Motor neuron (in vitro differentiated cells): ENCODE measurements around the gene GALNT14. TPM values are rescaled to one million over a fixed set of nuclear protein-coding genes. Genes with fewer than 3 reads are reported as not detected.

Experiments
- ATAC-seq, 8 experiments: fragments of 200-7000 bp; cut with Tn5 transposase; replicated peaks in 6 of 8; 2 replicates each; pipeline ENCODE4 v1.8.0; 2021; ENCODE audit warnings: mild to moderate bottlenecking in 8 of 8, moderate library complexity in 8 of 8
- H3K27ac ChIP-seq, 2 donors: fragments of 250-450 bp; sonication (Bioruptor Pico); 2 replicates each; pipeline ENCODE4 v1.9.0; 2021; ENCODE audit warnings: antibody characterized with exemption in 2 of 2, mild to moderate bottlenecking in 2 of 2, moderate library complexity in 1 of 2
- H3K4me1 ChIP-seq, 2 donors: fragments of 250-450 bp; sonication (Bioruptor Pico); replicated peaks in 1 of 2; 2 replicates each; pipeline ENCODE4 v1.6.1; 2021; ENCODE audit warnings: antibody characterized with exemption in 2 of 2, mild to moderate bottlenecking in 2 of 2, moderate library complexity in 1 of 2
- H3K4me3 ChIP-seq, 5 donors: fragments of 250-450 bp; sonication (Bioruptor Pico); 2 replicates each; pipeline ENCODE4 v1.9.0; 2021; ENCODE audit warnings: antibody characterized with exemption in 5 of 5, mild to moderate bottlenecking in 5 of 5, moderate library complexity in 4 of 5
- WGBS, 10 experiments: fragments of 450-650 bp; shearing (Covaris generic); methylation state at CpG; one replicate each; pipeline ENCODE4 v1.0.0; 2022; 5-methylcytosine and 5-hydroxymethylcytosine counted together
- in situ Hi-C, 9 experiments: fragments of 400-800 bp; cut with MboI; loops; one replicate each; pipeline ENCODE4 v1.15.0; 2021; ENCODE audit warnings: low sequenced_read_pairs in 9 of 9, low pct_unique_long_range_greater_than_20kb in 2 of 9; ENCODE audit not compliant: unreplicated experiment in 9 of 9
- total RNA-seq, 8 experiments: library from RNA; unstranded; fragments of 300-600 nt; gene quantifications; 2 replicates each; pipeline versions ENCODE4 v1.2.3 to v1.2.4, GENCODE V29; 2022

GALNT14 gene
- total RNA-seq, 8 experiments from 2014 or later, result 0.21 to 17.0 (median 1.6) TPM; not detected in 1

DNA sequence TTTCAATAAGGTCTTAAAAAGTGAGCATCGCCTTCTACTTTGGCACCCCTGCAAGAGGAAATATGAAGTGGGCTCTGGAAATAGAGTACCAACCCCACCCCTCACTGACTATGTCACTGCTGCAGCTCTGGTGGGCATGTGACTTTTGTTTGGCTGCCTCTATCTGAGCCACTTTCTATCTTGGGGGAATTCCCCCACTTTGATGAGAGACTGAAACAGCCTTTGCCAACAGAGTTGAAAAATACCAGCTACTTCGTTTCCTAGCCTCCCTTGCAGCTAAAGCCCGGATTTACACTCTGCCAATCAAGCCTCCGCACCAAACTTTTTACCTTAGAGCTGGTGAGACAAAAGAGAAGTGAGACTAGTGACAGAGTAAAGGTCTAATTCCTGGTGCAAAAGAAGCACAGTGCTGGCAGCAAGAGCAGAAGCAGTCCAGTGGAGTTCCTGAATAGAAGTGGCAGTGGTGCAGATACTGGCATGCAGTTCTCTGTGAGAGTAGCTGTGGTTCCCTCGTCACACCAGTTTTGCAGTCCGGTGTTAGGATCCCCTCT, 12.0 kb upstream of the GALNT14 start:
- Histone ChIP-seq H3K4me3 (no peak overlapping the region), H3K4me1 (peaks cover 2 to 5% of the 10 kb centered on the region in 2 donors), H3K27ac (no peak overlapping the region)
- 10 to 100% (median 81%) methylated on average over 1 to 5 of the region's 6 CpGs; no CpG with 5 or more reads in 2 of the 10 experiments for WGBS, 10 experiments
- no peak for ATAC-seq
- in situ Hi-C loops, result loop anchor here in 6 of 9 experiments (25.0 kb wide), 3 partner anchors 288 to 963 kb away; no protein-coding TSS in a partner anchor

DNA sequence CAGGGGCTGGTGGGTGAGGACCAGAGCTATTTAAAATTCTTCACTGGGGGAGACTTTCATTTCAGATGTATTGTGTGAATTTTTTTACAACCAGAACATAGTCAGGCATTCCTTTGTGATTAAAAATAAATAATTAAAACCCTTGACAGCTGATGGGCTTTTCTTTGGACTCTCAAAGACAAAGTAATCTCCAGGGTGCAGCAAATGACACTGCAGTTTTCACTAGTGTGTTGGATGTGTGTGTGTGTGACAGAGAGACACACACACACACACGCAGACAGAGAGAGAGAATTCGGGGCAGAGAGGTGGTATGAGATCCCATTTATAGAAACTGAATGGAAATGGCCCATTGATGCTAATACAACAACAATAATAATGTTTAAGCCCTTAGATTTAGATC, 10.3 kb upstream of the GALNT14 start:
- 59 to 88% (median 80%) methylated on average over 1 to 2 of the region's 2 CpGs; no CpG with 5 or more reads in 5 of the 10 experiments for WGBS, 10 experiments
- Histone ChIP-seq H3K27ac (no peak overlapping the region), H3K4me1 (peaks cover 2 to 5% of the 10 kb centered on the region in 2 donors), H3K4me3 (no peak overlapping the region)
- in situ Hi-C loops, result no loop called here
- ATAC-seq, result peak in 3 of 8 experiments; percentile 27 to 55 (median 49)

DNA sequence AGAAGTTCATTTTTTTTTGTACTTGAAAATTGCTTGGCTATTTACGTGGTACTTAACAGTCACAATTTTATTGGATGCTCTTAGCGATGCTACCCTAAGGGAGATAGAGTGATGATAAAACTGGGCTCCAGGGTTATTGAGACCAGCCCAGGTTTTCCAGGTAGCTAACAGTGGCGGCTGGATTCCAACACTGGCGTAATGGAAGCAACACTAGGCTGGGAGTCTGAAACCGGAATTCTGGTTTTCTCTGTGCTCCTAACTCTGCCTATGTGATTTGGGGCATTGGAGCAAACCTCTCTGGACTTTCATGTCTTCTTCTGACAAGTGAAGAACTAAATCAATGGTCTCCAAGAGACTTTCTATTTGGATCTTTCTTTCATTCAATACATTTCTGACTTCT, 9.4 kb upstream of the GALNT14 start:
- 33 to 100% (median 83%) methylated on average over 1 to 5 of the region's 5 CpGs; no CpG with 5 or more reads in 1 of the 10 experiments for WGBS, 10 experiments
- peaks cover 2 to 5% of the 10 kb centered on the region in 2 donors for H3K4me1 ChIP-seq
- no peak overlapping the region for H3K4me3 ChIP-seq
- in situ Hi-C loops, result no loop called here
- ATAC-seq, result no peak
- no peak overlapping the region for H3K27ac ChIP-seq

DNA sequence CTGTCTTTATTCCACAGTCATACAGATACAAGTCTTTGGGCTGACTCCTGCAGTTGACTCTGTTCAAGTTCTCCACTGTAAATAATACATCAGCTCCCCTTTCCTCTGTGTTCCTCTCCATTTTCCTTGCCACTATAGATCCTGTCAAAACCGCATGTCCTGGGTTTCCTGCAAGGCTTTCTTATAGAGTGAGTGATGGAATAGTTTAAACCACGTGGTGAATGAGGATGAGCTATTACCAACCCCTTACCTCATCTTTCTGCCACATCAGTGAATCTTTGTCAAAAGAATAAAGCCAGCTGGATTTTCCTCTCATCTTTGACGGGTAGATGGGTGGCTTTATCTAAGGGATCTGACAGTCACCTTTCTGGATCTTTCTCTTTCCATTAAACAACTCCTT, 3.9 kb upstream of the GALNT14 start:
- H3K27ac ChIP-seq, result no peak overlapping the region

DNA sequence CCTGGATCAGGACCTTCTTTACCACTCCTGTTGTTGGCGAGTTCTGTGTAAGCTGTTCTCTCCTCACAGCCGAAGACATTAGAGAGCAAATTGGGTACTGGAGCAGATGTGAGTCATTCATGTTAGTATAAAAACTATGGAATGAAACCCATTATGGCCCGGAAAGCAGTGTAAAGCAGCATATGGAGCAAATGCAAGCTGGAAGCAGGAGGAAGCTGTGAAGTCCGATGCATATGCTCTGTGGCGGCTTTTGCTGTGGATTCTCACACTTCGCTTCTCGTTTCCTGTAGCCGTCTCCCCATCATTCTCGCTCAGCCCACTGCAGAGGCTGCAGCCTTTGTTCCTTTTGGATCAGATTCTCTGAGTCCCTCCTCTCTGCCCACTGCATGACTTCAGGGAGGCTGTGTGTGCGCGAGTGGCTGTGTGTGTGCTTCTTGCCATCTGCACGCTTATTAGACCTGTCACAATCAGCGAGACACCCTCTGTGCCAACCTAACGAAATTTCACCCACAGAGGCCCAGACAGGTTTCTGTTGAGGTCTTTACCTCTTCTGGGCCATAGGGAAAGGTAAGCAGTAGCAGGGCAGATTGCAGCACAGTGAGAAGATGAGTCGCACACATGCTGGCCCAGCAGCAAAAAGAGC, 3.3 kb upstream of the GALNT14 start:
- peaks cover 3 to 13% of the 10 kb centered on the region in 2 donors for H3K4me1 ChIP-seq
- no peak overlapping the region for H3K4me3 ChIP-seq
- peak in 5 of 8 experiments; percentile 0 to 59 (median 17) for ATAC-seq
- no peak overlapping the region for H3K27ac ChIP-seq
- WGBS, 10 experiments, result 27 to 91% (median 81%) methylated on average over 1 to 14 of the region's 15 CpGs
- in situ Hi-C loops, result no loop called here

More for the DNA sequence above, 3.9 kb upstream of the GALNT14 start:
- in situ Hi-C loops, result no loop called here
- ATAC-seq, result peak in 5 of 8 experiments; percentile 51 to 75 (median 66)
- Histone ChIP-seq H3K4me1 (peaks cover 3 to 11% of the 10 kb centered on the region in 2 donors), H3K4me3 (no peak overlapping the region)
- WGBS, 10 experiments, result 0 to 53% (median 21%) methylated on average over 1 to 3 of the region's 3 CpGs; no CpG with 5 or more reads in 2 of the 10 experiments

DNA sequence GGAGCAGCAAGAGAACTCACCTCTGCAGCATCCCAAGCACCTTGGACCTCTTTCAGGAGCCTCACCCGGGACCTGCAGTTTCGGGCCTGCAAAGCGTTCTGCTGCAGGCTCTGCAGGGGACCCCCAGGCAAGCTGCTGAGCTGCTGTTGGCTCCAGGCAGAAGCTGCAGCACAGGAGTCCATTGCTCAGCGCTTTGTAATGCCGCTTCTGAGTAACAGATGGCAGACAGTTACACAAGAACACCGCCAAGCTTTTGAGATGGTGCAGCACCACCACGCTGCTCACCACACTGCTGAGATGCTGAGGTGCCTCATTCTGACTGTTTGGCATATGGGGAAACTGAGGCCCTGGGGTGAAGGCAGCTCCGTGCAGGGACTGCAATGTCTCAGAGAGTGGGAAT, 1.9 kb upstream of the GALNT14 start:
- in situ Hi-C loops, result no loop called here
- Histone ChIP-seq H3K4me1 (peaks cover 3 to 13% of the 10 kb centered on the region in 2 donors), H3K4me3 (no peak overlapping the region), H3K27ac (no peak overlapping the region)
- WGBS, 10 experiments, result 80 to 100% (median 86%) methylated on average over 1 to 6 of the region's 8 CpGs; no CpG with 5 or more reads in 4 of the 10 experiments
- no peak for ATAC-seq

DNA sequence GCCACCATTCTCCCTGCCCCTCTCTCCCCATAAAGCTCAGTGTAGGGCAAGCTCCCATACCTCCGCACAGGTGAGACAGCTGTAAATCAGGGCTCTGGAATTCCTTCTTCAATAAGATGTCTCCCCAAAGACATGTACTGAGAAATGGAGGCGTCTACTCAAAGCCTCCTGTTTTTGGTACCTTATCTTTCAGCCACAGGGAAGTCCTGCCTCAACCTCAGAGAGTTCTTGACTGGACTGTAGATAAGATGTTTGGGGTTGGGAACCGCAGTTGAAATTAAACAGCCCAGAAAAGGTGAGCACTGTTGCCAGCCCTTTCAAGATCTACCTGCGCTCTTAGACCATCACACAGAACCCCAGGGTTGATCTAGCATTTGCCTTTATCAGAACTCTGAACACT, 1.4 kb upstream of the GALNT14 start:
- no peak for ATAC-seq
- WGBS, 10 experiments, result 71 to 100% (median 84%) methylated on average over 1 to 4 of the region's 4 CpGs; no CpG with 5 or more reads in 4 of the 10 experiments
- H3K4me3 ChIP-seq, result no peak overlapping the region
- in situ Hi-C loops, result no loop called here
- peaks cover 3 to 13% of the 10 kb centered on the region in 2 donors for H3K4me1 ChIP-seq
- H3K27ac ChIP-seq, result no peak overlapping the region

DNA sequence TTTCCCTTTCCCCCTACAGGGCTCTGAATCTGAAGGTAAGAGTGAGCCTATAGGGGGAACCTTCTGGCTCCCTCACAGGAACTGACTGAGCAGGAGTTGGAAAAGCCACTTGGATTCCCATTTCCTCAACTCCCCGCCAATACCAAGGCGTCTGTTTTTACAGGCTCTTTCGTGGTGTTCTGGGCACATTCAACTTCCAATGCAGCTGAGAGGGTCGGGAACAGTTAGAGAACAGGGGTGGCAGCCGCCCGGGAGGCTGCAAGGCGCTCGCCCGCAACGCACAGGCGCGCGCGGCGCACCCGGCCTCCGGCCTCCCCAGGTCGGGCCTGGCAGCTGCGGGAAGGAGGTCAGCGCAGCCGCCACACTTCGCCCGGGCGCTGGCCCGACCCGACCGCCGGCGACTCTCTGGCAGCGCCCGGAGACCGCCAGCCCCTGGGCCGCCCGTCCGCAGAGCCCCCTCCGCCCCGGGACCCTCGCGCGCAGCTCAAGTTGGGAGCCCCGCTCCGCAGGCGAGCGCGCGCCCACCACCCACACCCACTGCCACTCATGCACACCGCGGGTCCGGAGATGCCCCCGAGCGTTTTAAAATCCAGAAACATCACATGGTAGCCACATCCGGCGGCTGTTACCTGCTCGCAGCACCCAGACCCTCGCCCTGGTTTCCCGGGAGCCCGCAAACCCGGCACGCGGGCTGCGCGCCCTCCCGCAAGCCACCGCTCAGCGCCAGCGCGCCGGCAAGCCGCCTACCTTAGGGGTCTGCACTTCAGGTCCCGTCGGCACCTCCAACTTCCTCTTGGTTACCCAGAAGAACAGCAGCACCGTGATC, 816 bp downstream of the GALNT14 start:
- no peak overlapping the region for H3K27ac ChIP-seq
- H3K4me3 ChIP-seq, result peak overlapping the region; percentile 35 to 54 (median 43)
- H3K4me1 ChIP-seq, result peaks cover 3 to 15% of the 10 kb centered on the region in 2 donors
- in situ Hi-C loops, result no loop called here
- peak in 7 of 8 experiments; percentile 4 to 40 (median 11) for ATAC-seq
- 0% methylated on average over 2 of the region's 72 CpGs; no CpG with 5 or more reads in 8 of the 10 experiments for WGBS, 10 experiments

DNA sequence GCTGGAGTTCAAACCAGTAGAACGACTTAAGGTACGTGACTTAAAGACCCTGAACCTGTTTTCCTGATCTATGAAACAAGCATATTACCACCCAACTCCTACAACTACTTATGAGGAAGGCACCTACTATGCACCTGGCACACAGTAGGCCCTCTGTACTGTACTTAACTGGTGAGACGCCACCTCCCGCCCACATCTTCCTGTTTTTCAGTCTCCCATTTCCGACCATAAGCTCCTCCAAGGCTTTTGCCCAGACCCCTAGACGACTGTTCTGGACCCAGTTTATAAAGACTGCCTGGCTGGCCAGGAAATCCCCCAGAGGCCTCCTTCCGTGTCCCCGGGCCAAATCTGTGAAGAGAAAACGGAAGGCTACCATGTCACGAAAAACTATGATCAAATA, 1.5 kb downstream of the GALNT14 start:
- H3K27ac ChIP-seq, result no peak overlapping the region
- no peak for ATAC-seq
- WGBS, 10 experiments, result 14 to 92% (median 65%) methylated on average over 2 to 7 of the region's 10 CpGs; no CpG with 5 or more reads in 3 of the 10 experiments
- peaks cover 1 to 17% of the 10 kb centered on the region in 2 donors for H3K4me1 ChIP-seq
- in situ Hi-C loops, result no loop called here
- H3K4me3 ChIP-seq, result peak overlapping the region in 2 of 5 donors; percentile 37 to 54

DNA sequence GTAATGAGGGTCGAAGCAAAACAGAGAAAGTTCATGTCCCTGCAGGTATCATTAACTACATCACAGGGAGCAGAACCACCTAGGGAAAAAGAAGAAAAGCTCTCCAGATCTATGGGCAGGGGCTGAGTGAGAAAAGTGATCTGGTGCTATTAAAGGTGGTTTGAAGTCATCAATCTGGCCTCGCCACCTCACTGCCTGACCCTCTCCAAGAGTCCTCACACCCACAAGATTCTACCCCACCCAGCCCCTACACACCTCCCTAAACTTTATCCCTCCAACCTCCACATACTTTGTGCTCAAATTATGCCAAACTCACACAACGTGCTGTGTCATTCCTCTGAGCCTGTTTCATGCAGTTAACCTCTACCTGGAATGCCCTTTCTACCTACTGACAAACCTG, 2.2 kb downstream of the GALNT14 start:
- ATAC-seq, result no peak
- Histone ChIP-seq H3K4me3 (peak overlapping the region in 1 of 5 donors; percentile 6), H3K4me1 (peaks cover 3 to 13% of the 10 kb centered on the region in 2 donors), H3K27ac (no peak overlapping the region)
- in situ Hi-C loops, result no loop called here
- 0 to 77% (median 40%) methylated on average over 1 to 2 of the region's 3 CpGs; no CpG with 5 or more reads in 3 of the 10 experiments for WGBS, 10 experiments

DNA sequence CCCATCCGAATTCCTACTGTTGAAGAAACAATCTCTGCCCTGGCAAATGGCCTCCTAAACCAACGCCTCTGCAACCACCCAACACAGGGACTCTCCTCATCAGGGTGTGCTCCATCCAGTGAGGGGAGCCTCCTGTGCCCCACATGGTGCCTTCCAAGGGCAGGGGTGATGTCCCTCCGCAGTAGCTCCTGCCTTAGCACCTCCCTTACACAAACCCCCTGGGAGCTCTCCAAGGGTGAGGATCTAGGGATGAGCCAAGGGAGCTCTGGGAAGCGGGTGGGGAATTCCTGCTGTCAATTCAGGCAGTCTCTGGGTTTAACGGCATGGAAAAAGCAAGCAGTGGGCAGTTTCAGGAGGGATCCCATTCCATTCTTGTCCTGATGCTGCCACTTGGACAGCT, 3.8 kb downstream of the GALNT14 start:
- H3K4me1 ChIP-seq, result peaks cover 18 to 25% of the 10 kb centered on the region in 2 donors
- no peak overlapping the region for H3K4me3 ChIP-seq
- H3K27ac ChIP-seq, result no peak overlapping the region
- WGBS, 10 experiments, result 0 to 100% (median 33%) methylated on average over 1 to 2 of the region's 5 CpGs; no CpG with 5 or more reads in 4 of the 10 experiments
- in situ Hi-C loops, result no loop called here
- no peak for ATAC-seq

DNA sequence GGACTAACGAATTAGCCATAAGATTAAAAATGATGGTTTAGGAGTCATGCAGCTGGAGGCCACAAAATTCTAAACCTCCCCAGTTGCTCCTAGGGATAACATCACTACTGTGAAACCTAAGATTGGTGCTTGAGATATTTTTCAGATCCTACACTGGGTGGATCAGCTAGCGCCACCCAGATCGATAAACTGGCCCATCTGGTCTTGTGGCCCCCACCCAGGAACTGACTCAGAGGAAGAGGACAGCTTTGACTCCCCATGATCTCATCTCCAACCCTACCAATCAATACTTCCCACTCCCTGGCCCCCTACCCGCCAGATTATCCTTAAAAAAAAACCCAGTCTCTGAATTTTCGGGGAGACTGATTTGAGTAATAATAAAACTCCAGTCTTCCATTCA, 5.5 kb downstream of the GALNT14 start:
- 9 to 94% (median 92%) methylated on average over 1 to 5 of the region's 5 CpGs; no CpG with 5 or more reads in 5 of the 10 experiments for WGBS, 10 experiments
- Histone ChIP-seq H3K4me3 (no peak overlapping the region), H3K27ac (no peak overlapping the region), H3K4me1 (peaks cover 25 to 33% of the 10 kb centered on the region in 2 donors)
- ATAC-seq, result no peak
- in situ Hi-C loops, result no loop called here

DNA sequence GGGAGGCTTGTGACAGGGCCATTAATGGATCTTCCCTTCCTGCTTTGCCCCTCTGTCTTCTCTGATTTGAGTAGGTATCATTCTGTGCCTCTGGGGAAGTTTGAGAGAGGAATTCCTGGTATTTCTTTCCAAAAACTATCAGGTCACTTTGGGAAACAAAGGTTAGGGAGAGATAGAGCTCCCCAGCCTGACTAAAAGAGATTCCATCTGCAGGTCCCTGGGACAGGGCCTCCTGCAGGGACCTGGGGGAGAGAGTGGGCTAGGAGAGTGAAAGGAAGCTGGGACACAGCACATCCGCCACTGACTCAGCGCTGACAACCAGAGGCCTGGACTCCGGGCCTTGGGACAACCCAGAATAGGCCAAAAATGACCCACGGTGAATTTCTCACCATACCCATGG, 6.4 kb downstream of the GALNT14 start:
- no peak overlapping the region for H3K27ac ChIP-seq
- peaks cover 25 to 28% of the 10 kb centered on the region in 2 donors for H3K4me1 ChIP-seq
- WGBS, 10 experiments, result 25 to 90% (median 40%) methylated on average over 1 to 3 of the region's 4 CpGs; no CpG with 5 or more reads in 5 of the 10 experiments
- no peak overlapping the region for H3K4me3 ChIP-seq
- in situ Hi-C loops, result no loop called here
- peak in 1 of 8 experiments; percentile 12 for ATAC-seq
